ENCODE measurements around the gene IBTK.
"Not testable (repeated sequence)": the region's sequence is repeated elsewhere in the genome, so short reads cannot be mapped to it uniquely, and the experiment has no call there.

Gene IBTK

GRCh38 chr6:82178077-82178758, 69.3 kb downstream of the IBTK start:
- DNase-seq, result peak; percentile 19

GRCh38 chr6:82176616-82177015, 70.9 kb downstream of the IBTK start:
- DNase-seq, result no peak

- no peak for DNase-seq
These were observed 75.0 kb downstream of the IBTK start for GRCh38 chr6:82172594-82172993.

GRCh38 chr6:82169138-82169876, 78.2 kb downstream of the IBTK start:
- DNase-seq, result no peak

- DNase-seq, result no peak
These were observed 81.1 kb downstream of the IBTK start for GRCh38 chr6:82166493-82166892.

- no peak for DNase-seq
These were observed 87.1 kb downstream of the IBTK start for GRCh38 chr6:82160255-82160990.

- not testable (repeated sequence) for DNase-seq
These were observed 94.8 kb downstream of the IBTK start for GRCh38 chr6:82152786-82153185.

GRCh38 chr6:82151147-82151546, 96.4 kb downstream of the IBTK start:
- not testable (repeated sequence) for DNase-seq

GRCh38 chr6:82145926-82146452, 101.6 kb downstream of the IBTK start:
- DNase-seq, result no peak

GRCh38 chr6:82144852-82145340, 102.6 kb downstream of the IBTK start:
- DNase-seq, result peak; percentile 11

- DNase-seq, result no peak
These were observed 103.3 kb downstream of the IBTK start for GRCh38 chr6:82144007-82144851.

GRCh38 chr6:82143041-82143481, 104.5 kb downstream of the IBTK start:
- no peak for DNase-seq

GRCh38 chr6:82142524-82142923, 105.0 kb downstream of the IBTK start:
- no peak for DNase-seq

- DNase-seq, result no peak
These were observed 109.3 kb downstream of the IBTK start for GRCh38 chr6:82138075-82138791.

GRCh38 chr6:82131441-82131840, 116.1 kb downstream of the IBTK start:
- no peak for DNase-seq

- no peak for DNase-seq
These were observed 117.7 kb downstream of the IBTK start for GRCh38 chr6:82129797-82130196.

GRCh38 chr6:82128973-82129372, 118.6 kb downstream of the IBTK start:
- not testable (repeated sequence) for DNase-seq

- DNase-seq, result no peak
These were observed 123.9 kb downstream of the IBTK start for GRCh38 chr6:82123632-82124031.

Measured in midbrain (tissue), 1 donor.